HG02870 (cell line): Measurements from ENCODE around the gene OR51B4.
"Not testable (repeated sequence)": the region's sequence is repeated elsewhere in the genome, so short reads cannot be mapped to it uniquely, and the experiment has no call there.

Experiments used
- ATAC-seq: cut with Tn5 transposase; IDR thresholded peaks from one replicate; pipeline ENCODE4 v1.9.1; 2021; ENCODE audit warnings: mild to moderate bottlenecking, moderate library complexity; ENCODE audit not compliant: unreplicated experiment

OR51B4 gene

DNA sequence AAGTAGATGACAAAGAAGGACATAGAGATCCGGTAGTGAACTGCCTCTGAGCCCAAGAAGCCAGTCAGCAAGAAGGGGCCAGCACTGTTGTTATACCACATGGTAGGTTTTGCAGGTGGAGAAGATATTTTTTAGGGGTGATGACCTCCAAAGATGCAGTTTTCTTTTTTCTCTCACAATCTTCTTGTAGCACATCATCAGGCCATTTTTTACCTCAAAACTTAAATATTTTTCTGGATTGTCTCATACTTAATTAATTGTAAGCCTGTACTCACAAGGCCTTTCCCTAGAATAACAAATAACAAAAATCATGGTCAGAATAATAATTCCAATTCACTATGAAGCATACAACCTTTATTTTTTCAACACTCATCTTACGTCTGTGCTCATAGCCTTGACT lies at the start of gene OR51B4:
Gene OR51B4, minus strand, starts transcription at position 101 of the 400 bp plus-strand sequence. Its CDS starts 0 bp downstream, at position 101.
- ATAC-seq: no peak

DNA sequence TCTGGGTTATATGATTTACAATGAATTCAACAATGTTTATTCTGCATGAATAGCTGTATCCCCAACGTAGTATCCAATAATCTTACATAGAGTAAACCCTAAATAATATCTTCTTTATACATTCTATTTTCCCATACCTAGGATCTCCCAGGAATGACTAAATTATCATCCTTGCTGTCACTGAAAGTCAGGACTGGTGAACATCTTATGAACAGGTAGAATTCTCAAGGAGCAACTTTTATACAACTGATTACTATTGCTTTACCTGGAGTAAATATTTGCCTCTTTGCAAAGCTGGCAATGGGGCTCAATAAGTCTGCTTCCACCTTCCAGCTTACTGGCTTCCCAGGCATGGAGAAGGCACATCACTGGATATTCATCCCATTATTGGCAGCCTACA lies 49.5 kb upstream of the OR51B4 start, which contains the start of gene OR51B6:
Gene OR51B6, plus strand, starts transcription at position 301 of the 400 bp plus-strand sequence. Its CDS starts 0 bp downstream, at position 301.
- ATAC-seq: no peak

- ATAC-seq: no peak
Observed at GRCh38 chr11:5349550-5349949, 47.8 kb upstream of the OR51B4 start.

- no peak for ATAC-seq
Observed at GRCh38 chr11:5348551-5349194, 46.9 kb upstream of the OR51B4 start.

DNA sequence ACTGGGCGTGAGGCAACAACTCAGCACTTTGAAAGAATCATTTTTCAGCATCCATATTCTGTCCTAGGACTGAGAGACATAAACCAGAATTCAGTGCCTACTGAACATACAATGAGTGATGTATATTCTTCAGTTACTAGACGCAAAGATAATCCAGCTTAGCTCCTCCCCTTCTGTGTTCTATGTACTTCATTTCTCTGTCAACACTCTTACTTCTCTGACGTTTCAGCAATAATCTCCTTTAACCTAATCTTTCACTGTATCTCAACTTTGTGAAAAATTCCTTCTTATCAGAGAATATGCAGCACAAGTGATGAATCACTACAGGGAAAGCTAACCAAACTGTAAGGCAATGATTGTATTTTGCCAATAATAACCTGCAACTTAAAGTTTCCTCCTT lies 44.1 kb upstream of the OR51B4 start:
- no peak for ATAC-seq

- ATAC-seq: no peak
Observed at GRCh38 chr11:5343474-5344335, 42.0 kb upstream of the OR51B4 start, which contains the start of gene OR51B5. Gene OR51B5, minus strand, starts transcription at chr11:5343524. Its CDS starts 0 bp downstream, at chr11:5343524.

- no peak for ATAC-seq
Observed at GRCh38 chr11:5339771-5340322, 38.1 kb upstream of the OR51B4 start.

- not testable (repeated sequence) for ATAC-seq
Observed at GRCh38 chr11:5337253-5337652, 35.5 kb upstream of the OR51B4 start.

GRCh38 chr11:5336331-5336730 lies 34.6 kb upstream of the OR51B4 start:
- ATAC-seq: no peak

DNA sequence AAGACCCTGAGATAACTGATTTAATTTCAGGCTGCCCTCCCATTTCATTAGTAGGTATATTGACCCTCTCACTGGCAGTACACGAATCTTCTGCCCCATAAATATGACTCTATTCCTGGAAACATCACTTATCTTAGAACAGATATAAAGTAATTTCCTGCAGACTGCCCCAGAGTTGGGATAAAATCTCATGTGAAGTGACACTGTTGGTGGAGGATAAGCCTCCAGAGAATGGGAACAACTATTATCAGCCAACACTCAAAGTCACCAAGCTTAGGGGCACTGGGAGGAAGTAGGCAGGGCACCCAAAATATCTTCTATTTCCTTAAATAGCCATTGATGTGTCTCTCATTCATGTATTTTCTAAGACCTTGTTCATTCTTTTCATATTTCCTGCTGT lies 33.4 kb upstream of the OR51B4 start:
- ATAC-seq: no peak

- no peak for ATAC-seq
Observed at GRCh38 chr11:5324197-5324596, 22.5 kb upstream of the OR51B4 start, which contains the start of gene OR51B2. Gene OR51B2, minus strand, starts transcription at chr11:5324297. Its CDS starts 0 bp downstream, at chr11:5324297.

DNA sequence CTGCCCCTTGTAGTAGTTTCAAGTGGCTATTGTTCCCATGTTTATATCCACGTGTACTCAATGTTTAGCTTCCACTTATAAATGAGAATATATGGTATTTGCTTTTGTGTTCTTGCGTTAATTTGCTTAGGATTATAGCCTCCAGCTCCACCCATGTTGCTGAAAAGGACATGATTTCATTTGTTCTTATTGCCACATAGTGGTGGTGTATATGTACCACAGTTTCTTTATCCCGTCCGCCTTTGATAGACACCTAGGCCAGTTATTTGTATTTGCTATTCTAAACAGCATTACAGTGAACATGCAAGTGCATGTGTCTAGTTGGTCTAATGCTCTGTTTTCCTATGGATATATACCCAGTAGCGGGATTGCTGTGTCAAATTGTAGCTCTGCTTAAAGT lies 15.5 kb upstream of the OR51B4 start:
- ATAC-seq: no peak

- ATAC-seq: not testable (repeated sequence)
Observed at GRCh38 chr11:5313326-5314023, 11.7 kb upstream of the OR51B4 start.

DNA sequence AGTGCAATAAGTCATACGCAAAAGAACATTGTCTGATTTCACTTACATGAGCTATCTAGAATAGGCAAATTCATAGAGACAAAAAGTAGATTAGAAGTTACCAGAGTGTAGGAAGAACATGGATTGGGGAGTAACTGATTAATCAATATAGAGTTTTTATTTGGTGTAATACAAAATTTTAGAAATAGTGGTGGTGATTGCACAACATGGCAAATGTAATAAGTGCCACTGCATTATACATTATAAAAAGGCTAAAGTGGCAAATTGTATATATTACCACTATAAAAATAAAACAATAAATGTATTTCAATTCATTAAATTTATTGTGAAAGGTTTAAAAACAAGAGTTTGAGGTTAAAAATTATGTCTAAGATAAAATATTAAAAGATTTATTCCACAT lies 8.7 kb upstream of the OR51B4 start:
- ATAC-seq: no peak

DNA sequence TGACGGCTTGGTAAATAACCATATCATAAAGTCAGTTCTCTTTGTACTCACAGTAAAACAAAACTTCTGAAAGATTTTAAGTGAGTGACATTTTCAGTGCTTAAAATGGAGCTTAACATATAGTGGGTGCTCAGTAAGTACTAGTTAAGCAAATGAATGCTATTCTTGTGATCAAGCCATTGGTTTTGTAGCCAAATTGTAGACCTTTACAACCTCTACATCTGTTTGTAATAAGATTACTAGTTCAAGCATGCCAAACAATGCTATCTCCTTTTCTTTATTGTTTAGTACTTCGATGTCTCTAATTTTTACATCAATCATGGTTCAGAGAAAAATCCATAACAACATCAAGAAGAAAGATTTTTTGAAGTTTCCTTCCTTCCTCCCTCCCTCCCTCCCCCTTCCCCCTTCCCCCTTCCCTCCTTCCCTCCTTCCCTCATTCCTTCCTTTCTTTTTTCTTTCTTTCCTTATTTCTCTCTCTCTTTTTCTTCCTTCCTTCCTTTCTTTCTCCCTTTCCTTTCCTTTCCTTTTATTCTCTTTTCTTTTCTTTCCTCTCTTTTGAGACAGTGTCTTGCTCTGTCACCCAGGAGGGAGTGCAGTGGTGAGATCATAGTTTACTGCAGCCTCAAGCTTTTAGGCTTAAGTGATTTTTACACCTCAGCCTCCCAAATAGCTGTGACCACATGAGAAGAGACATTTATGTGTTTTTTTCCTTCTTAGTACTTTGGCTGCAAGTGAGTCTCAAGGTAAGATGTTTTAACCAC lies 5.7 kb upstream of the OR51B4 start:
- no peak for ATAC-seq

GRCh38 chr11:5304046-5304445 lies 2.3 kb upstream of the OR51B4 start:
- no peak for ATAC-seq

GRCh38 chr11:5303626-5304025 lies 1.9 kb upstream of the OR51B4 start:
- no peak for ATAC-seq

DNA sequence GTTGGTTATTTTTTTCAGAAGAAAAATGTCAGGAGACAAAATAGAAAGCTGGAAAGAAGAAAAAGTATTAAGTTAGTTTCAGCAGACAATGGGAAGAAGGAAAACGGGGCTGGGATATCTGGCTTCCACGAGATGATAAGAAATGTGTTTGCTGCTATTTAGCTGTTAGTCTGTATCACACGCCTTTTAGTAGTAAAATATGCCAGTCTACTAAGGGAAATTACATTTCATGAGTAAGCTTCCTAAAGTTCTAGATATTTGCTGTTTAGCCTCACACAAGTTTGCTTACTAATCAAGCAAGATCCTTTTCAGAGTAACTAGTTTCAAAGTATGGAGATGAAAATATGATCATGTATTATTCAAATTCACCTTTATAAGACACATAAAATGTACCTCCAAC lies 1.5 kb downstream of the OR51B4 start:
- ATAC-seq: no peak

- no peak for ATAC-seq
Observed at GRCh38 chr11:5298451-5298850, 3.3 kb downstream of the OR51B4 start.

- ATAC-seq: no peak
Observed at GRCh38 chr11:5297721-5298323, 3.9 kb downstream of the OR51B4 start.
